GM19455 (cell line): Measurements from ENCODE around the gene SLC7A7.
"Not testable (repeated sequence)": the region's sequence is repeated elsewhere in the genome, so short reads cannot be mapped to it uniquely, and the experiment has no call there.

Experiments used
- ATAC-seq: cut with Tn5 transposase; IDR thresholded peaks from one replicate; pipeline ENCODE4 v1.9.1; 2021; ENCODE audit not compliant: unreplicated experiment

SLC7A7 gene

GRCh38 chr14:22764382-22764781 lies 50.9 kb downstream of the SLC7A7 start:
- no peak for ATAC-seq

DNA sequence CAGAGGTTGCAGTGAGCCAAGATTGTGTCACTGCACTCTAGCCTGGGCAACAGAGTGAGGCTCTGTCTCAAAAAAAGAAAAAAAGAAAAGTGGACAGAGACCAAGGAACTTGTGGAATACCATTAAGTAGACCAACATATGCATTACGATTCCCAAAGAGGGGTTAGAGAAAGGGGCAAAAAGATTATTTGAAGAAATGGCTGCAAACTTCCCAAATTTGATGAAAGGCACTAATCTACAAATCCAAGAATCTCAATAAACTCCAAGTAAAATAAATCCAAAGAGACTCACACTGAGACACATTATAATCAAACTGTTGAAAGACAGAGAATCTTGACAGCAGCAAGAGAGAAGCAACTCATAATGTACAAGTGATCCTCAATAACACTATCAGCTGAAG lies 53.5 kb downstream of the SLC7A7 start:
- ATAC-seq: no peak

DNA sequence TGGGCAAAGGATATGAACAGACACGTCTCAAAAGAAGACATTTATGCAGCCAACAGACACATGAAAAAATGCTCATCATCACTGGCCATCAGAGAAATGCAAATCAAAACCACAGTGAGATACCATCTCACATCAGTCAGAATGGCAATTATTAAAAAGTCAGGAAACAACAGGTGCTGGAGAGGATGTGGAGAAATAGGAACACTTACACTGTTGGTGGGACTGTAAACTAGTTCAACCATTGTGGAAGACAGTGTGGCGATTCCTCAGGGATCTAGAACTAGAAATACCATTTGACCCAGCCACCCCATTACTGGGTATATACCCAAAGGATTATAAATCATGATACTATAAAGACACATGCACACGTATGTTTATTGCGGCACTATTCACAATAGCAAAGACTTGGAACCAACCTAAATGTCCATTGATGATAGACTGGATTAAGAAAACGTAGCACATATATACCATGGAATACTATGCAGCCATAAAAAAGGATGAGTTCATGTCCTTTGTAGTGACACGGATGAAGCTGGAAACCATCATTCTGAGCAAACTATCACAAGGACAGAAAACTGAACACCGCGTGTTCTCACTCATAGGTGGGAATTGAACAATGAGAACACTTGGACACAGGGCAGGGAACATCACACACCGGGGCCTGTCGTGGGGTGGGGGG lies 57.1 kb downstream of the SLC7A7 start:
- not testable (repeated sequence) for ATAC-seq

- ATAC-seq: no peak
These were observed 61.6 kb downstream of the SLC7A7 start for GRCh38 chr14:22753586-22753985.

DNA sequence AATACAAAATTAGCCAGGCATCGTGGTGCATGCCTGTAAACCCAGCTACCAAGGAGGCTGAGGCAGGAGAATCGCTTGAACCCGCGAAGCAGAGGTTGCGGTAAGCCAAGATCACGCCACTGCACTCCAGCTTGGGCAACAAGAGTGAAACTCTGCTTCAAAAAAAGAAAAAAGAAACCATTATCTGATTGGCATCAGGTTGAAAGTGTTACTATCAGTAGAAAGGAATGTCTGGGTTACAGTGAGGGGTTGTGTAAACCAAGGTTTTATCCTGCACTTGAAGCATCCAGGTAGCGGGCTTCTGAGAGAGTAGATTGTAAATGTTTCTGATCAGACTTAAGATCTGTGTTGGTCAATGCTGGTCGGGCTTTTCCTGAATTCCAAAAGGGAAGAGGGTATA lies 62.8 kb downstream of the SLC7A7 start:
- ATAC-seq: no peak

DNA sequence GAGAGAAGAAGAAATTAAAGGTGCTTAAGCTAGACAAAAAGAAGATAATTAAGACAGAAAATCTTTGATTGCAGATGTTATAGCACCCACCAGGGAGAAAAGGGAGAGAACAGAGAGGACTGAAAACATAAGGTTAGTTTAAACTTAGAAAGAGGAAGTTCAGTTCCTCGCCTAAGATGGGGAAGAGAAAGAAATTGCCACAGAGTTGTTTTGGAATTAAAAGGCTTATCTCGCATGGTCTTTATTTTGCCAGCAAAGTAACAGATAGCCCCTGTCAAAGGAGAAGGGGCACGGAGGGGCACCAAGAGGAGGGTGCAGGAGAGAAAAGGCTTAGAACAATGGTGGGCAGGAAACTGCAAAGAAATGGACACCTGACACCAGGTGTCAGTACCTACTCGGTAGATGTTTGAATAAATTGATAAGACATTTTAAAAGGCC lies 66.6 kb downstream of the SLC7A7 start:
- no peak for ATAC-seq

DNA sequence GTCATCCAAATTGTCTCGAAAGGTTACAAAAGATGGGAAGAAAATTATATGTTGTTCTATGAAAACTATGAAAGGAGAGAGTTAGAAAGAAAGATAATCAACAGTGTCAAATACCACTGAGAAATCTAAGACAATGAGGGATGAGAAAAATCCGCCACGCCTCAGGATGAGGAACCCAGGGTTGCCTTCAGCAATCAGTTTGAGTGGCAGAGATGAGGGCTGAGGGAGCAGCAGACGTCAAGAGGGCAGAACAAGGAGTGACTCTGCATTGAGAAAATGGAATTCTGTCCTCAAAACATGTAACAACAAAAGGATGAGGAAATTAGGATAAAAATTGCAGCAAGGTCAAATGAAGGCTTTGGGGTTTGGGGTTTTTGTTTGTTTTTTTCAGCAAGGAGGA lies 67.0 kb downstream of the SLC7A7 start:
- no peak for ATAC-seq

DNA sequence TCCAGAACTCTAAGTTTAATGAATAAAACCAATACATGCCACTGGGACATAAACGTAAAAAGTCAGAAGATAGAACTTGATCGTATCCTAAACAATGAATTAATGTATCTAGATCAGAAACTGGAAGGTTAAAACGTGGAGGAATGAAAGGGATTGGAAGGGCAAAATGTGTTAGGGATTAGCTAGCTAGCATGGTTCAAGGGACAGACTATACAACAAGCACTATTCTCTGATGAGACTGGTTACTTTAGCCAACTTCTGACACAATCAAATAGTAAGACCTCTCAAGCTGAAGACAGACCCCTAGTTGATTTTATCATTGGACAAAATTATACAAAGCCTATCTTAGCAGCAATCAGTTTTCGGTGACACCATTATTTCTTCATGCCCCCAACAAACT lies 67.5 kb downstream of the SLC7A7 start:
- no peak for ATAC-seq

DNA sequence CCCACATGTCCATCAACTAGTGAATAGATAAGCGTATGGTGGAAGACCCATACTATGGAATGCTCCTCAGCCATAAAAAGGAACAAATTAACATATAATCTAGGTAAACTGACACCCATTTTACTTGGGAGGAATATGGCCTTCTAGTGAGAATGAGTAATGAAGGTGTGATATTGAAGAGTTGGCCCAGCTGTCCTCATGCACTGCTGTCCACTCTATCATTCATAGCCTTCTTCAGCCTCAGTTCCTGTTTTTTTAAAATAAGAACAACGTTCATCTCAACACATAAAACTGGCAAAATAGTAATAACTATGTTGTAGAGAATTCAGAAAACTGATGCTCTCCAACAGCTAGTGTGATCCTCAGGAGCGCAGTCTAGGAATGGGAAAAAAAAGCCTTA lies 75.2 kb downstream of the SLC7A7 start:
- ATAC-seq: no peak

- ATAC-seq: no peak
These were observed 75.8 kb downstream of the SLC7A7 start for GRCh38 chr14:22739423-22739822.

DNA sequence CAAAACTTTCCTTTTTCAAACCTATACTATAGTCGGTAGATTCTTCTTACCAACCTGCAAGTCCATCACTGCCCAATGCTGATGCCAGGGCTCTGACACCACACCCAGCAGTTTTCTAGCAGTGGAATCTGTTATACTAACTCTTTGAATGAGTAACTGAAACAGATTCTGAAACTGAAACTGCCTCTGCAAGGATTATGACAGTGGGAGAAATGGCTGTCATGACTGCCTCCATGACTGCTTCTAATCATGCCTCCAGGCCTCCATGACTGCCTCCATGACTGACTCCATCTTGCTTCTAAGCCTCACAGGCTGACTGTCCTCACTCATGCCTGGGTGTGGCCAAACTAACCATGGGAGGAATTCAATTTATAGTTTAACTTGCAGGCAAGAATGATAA lies 78.2 kb downstream of the SLC7A7 start:
- peak; percentile 64 for ATAC-seq

GRCh38 chr14:22736384-22736783 lies 78.9 kb downstream of the SLC7A7 start:
- not testable (repeated sequence) for ATAC-seq

GRCh38 chr14:22735096-22735495 lies 80.1 kb downstream of the SLC7A7 start:
- no peak for ATAC-seq

DNA sequence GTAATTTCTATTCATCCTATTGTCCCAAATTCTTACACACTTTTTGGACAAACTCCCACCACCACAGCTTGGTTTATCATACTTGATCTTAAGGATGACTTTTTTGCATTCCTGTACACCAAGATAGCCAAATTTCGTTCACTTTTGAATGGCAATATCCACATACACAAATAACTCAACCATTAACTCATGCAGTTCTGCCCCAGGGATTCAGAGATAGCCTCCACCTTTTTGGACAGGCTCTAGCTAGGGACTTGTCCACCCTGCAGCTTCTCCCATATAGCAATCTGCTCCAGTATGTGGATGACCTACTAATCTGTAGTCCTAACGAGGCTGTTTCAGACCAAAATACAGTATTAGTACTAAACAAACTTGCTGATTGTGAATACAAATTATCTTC lies 81.4 kb downstream of the SLC7A7 start:
- ATAC-seq: no peak

DNA sequence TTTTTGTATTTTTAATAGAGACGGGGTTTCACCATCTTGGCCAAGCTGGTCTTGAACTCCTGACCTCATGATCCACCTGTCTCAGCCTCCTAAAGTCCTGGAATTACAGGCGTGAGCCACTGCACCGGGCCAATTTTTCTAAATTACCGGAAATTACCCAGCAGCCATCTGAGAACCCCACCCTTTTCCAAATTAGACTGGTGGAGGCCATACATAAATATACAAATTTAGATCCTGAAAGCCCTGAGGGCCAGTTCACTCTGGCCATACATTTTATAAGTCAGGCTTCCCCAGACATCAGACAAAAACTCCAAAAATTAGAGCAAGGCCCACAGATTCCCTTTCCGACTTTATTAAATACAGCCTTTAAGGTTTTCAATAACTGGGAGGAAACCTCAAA lies 83.2 kb downstream of the SLC7A7 start:
- not testable (repeated sequence) for ATAC-seq

DNA sequence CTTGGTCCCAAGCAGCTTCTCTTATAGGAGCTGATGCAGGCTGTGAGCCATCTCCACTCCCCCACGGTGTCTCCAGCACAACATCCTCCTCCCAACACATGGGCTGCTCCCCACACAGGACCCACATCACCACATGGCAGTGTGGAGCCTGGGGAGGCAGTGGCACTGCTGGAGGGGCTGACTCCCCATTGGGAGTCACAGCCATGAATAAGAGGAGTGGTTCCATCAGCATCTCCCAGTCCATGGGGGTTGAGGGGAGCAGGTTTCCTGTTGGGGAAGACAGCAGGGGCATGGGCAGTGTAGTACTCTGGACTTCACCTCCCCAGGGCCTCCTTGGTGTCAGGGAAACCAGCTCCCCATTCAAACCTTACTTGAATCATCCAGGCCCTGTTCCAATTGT lies 89.2 kb downstream of the SLC7A7 start:
- no peak for ATAC-seq

DNA sequence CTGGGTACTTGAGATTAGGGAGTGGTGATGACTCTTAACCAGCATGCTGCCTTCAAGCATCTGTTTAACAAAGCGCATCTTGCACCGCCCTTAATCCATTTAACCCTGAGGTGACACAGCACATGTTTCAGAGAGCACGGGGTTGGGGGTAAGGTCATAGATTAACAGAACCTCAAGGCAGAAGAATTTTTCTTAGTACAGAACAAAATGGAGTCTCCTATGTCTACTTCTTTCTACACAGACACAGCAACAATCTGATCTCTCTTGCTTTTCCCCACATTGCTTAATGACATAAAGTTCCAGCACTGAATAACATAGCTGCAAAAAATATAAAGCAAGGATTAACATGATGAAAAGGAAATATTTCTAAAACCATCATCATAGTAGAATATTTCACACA lies 89.9 kb downstream of the SLC7A7 start:
- not testable (repeated sequence) for ATAC-seq

- ATAC-seq: not testable (repeated sequence)
These were observed 90.4 kb downstream of the SLC7A7 start for GRCh38 chr14:22724847-22725246.

DNA sequence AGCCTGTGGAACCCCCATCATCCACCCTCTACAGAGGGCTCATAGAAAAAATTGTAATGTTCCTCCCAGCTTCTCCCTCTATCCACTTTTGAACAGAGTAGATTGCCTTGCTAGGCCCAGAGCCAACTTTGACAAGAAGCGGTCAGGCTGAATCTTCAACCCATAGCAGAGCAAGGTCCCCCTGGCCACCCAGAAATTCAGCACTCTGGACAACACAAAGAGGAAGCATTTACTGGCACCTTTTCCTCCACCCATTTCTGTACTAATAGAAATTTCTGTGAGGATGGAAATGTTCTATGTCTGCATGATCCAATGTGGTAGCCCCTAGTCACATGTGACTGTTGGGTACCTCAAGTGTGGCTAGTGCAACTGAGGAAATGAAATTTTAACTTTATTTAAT lies 91.4 kb downstream of the SLC7A7 start:
- no peak for ATAC-seq
